ENCODE measurements around the gene NLGN4Y.

The NLGN4Y gene

GRCh38 chrY:14679181-14679580 is 154.9 kb downstream of the NLGN4Y start:
- TF ChIP-seq POLR2AphosphoS5 (IDR thresholded peaks at IDR 0.05; ENCODE audit: low read depth), result no peak
- no peak for TF ChIP-seq SPI1 (IDR thresholded peaks at IDR 0.05; ENCODE audit: borderline replicate concordance, low read depth)
- no peak for TF ChIP-seq REST (IDR thresholded peaks at IDR 0.05; ENCODE audit: insufficient replicate concordance, low read depth)
- Histone ChIP-seq H3K4me3 (replicated peaks; ENCODE audit: insufficient read depth, low read length) (no peak overlapping the region), H3K27me3 (ENCODE audit: insufficient read depth, poor library complexity, severe bottlenecking) (no peaks in the 10 kb centered on the region), H3K27ac (replicated peaks) (no peak overlapping the region)
- DNase-seq (ENCODE audit: low read depth in 1 of 2, low spot score in 1 of 2), result no peak

GRCh38 chrY:14694543-14694942 is 170.2 kb downstream of the NLGN4Y start:
- no peak for TF ChIP-seq SPI1 (IDR thresholded peaks at IDR 0.05; ENCODE audit: borderline replicate concordance, low read depth)
- TF ChIP-seq CTCF (IDR thresholded peaks at IDR 0.05; ENCODE audit: insufficient read depth, low read length), result no peak
- no peak for TF ChIP-seq POLR2AphosphoS5 (IDR thresholded peaks at IDR 0.05; ENCODE audit: low read depth)
- no peak for TF ChIP-seq REST (IDR thresholded peaks at IDR 0.05; ENCODE audit: insufficient replicate concordance, low read depth)
- no peak for TF ChIP-seq GABPA (IDR thresholded peaks at IDR 0.05; ENCODE audit: low read depth)
- no peaks in the 10 kb centered on the region for H3K27me3 ChIP-seq (ENCODE audit: insufficient read depth, poor library complexity, severe bottlenecking)
- DNase-seq (ENCODE audit: low read depth in 1 of 2, low spot score in 1 of 2), result no peak
- H3K4me3 ChIP-seq (replicated peaks; ENCODE audit: insufficient read depth, low read length), result no peak overlapping the region
- no peak overlapping the region for H3K27ac ChIP-seq (replicated peaks)

GRCh38 chrY:14708158-14708557 is 183.8 kb downstream of the NLGN4Y start:
- Histone ChIP-seq H3K27ac (replicated peaks) (no peak overlapping the region), H3K27me3 (ENCODE audit: insufficient read depth, poor library complexity, severe bottlenecking) (no peaks in the 10 kb centered on the region), H3K4me3 (replicated peaks; ENCODE audit: insufficient read depth, low read length) (no peak overlapping the region)
- TF ChIP-seq CTCF (IDR thresholded peaks at IDR 0.05; ENCODE audit: insufficient read depth, low read length) (no peak), SPI1 (IDR thresholded peaks at IDR 0.05; ENCODE audit: borderline replicate concordance, low read depth) (no peak), POLR2AphosphoS5 (IDR thresholded peaks at IDR 0.05; ENCODE audit: low read depth) (no peak), REST (IDR thresholded peaks at IDR 0.05; ENCODE audit: insufficient replicate concordance, low read depth) (no peak), GABPA (IDR thresholded peaks at IDR 0.05; ENCODE audit: low read depth) (no peak)
- DNase-seq (ENCODE audit: low read depth in 1 of 2, low spot score in 1 of 2), result no peak

- Histone ChIP-seq H3K27ac (replicated peaks) (no peak overlapping the region), H3K4me3 (replicated peaks; ENCODE audit: insufficient read depth, low read length) (no peak overlapping the region), H3K27me3 (ENCODE audit: insufficient read depth, poor library complexity, severe bottlenecking) (no peaks in the 10 kb centered on the region)
- TF ChIP-seq SPI1 (IDR thresholded peaks at IDR 0.05; ENCODE audit: borderline replicate concordance, low read depth) (no peak), REST (IDR thresholded peaks at IDR 0.05; ENCODE audit: insufficient replicate concordance, low read depth) (no peak), POLR2AphosphoS5 (IDR thresholded peaks at IDR 0.05; ENCODE audit: low read depth) (no peak), CTCF (IDR thresholded peaks at IDR 0.05; ENCODE audit: insufficient read depth, low read length) (no peak), GABPA (IDR thresholded peaks at IDR 0.05; ENCODE audit: low read depth) (no peak)
- no peak for DNase-seq (ENCODE audit: low read depth in 1 of 2, low spot score in 1 of 2)
These were observed 217.3 kb downstream of the NLGN4Y start for GRCh38 chrY:14741596-14741995.

Data from HL-60 (cell line).